HL-60 (cell line): ENCODE data around the gene GFAP.

Experiments
- GABPA ChIP-seq: IDR thresholded peaks from 2 replicates; pipeline ENCODE4 v1.6.1; 2012; ENCODE audit warnings: low read depth
- POLR2AphosphoS5 ChIP-seq: IDR thresholded peaks from 2 replicates; pipeline ENCODE4 v1.6.1; 2012; ENCODE audit warnings: low read depth
- TF ChIP-seq, protein P1 (sequence below): IDR thresholded peaks from one replicate; pipeline ENCODE4 v1.5.1; 2011; ENCODE audit warnings: low read length, control low read depth, inconsistent platforms; ENCODE audit not compliant: insufficient read depth

DNA sequence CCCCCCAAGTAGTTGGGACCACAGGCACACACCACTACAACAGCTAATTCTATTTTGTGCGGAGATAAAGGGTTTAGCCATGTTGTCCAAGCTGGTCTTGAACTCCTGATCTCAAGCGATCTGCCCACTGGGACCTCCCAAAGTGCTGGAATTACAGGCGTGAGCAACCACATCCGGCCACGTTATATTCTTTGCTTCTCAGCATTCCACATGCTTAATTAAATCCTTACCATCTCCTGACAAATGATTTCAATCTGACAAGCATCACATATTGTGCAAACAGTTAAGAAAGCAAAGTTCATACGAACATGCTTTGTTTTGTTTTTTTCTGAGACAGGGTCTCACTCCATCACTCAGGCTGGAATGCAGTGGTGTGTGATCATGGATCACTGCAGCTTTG is 49.4 kb downstream of the GFAP start:
- TF ChIP-seq, protein P1, sequence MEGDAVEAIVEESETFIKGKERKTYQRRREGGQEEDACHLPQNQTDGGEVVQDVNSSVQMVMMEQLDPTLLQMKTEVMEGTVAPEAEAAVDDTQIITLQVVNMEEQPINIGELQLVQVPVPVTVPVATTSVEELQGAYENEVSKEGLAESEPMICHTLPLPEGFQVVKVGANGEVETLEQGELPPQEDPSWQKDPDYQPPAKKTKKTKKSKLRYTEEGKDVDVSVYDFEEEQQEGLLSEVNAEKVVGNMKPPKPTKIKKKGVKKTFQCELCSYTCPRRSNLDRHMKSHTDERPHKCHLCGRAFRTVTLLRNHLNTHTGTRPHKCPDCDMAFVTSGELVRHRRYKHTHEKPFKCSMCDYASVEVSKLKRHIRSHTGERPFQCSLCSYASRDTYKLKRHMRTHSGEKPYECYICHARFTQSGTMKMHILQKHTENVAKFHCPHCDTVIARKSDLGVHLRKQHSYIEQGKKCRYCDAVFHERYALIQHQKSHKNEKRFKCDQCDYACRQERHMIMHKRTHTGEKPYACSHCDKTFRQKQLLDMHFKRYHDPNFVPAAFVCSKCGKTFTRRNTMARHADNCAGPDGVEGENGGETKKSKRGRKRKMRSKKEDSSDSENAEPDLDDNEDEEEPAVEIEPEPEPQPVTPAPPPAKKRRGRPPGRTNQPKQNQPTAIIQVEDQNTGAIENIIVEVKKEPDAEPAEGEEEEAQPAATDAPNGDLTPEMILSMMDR = no peak
- TF ChIP-seq POLR2AphosphoS5 (no peak), GABPA (no peak)
